Esophagus squamous epithelium (tissue), 5 donors: ENCODE measurements around the gene SERPINI1. TPM values are rescaled to one million over a fixed set of nuclear protein-coding genes. Genes with fewer than 3 reads are reported as not detected.

ENCODE experiments used
- DNase-seq: peaks from one replicate; lab custom pipeline; 2025; lab: John Stamatoyannopoulos, UW
- H3K27ac ChIP-seq, 4 donors: fragments of 200-600 bp; sonication (generic); one replicate each; pipeline ENCODE4 v1.5.1; 2016 to 2019; ENCODE audit warnings: mild to moderate bottlenecking in 1 of 4
- H3K27me3 ChIP-seq, 4 donors: fragments of 200-600 bp; sonication (generic); 1 replicate in 3 of 4; 2 replicates in 1 of 4; pipeline versions ENCODE4 v1.5.1 to v1.6.0; 2017 to 2021; ENCODE audit warnings: antibody characterized with exemption in 1 of 4
- H3K36me3 ChIP-seq, 3 donors: fragments of 200-600 bp; sonication (generic); one replicate each; pipeline ENCODE4 v1.5.1; 2016 to 2019
- H3K4me1 ChIP-seq, 3 donors: fragments of 200-600 bp; sonication (generic); one replicate each; pipeline ENCODE4 v1.5.1; 2017 to 2019
- H3K4me3 ChIP-seq, 4 donors: fragments of 200-600 bp; sonication (generic); 1 replicate in 3 of 4; 2 replicates in 1 of 4; pipeline ENCODE4 v1.5.1; 2016 to 2019; ENCODE audit warnings: mild to moderate bottlenecking in 2 of 4, moderate library complexity in 1 of 4
- H3K9me3 ChIP-seq, 3 donors: fragments of 200-600 bp; sonication (generic); one replicate each; pipeline ENCODE4 v1.5.1; 2016 to 2019
- CTCF ChIP-seq, 6 experiments: fragments of 450-650 bp in 4 of 6; fragments of 200-600 bp in 2 of 6; sonication (generic) in 2 of 6; IDR thresholded peaks; one replicate each; pipeline ENCODE4 v1.5.1; 2016 to 2019; ENCODE audit warnings: antibody characterized with exemption in 6 of 6, mild to moderate bottlenecking in 4 of 6, moderate library complexity in 4 of 6
- POLR2A ChIP-seq, 4 donors: fragments of 450-650 bp; IDR thresholded peaks; one replicate each; pipeline ENCODE4 v1.6.1; 2017; ENCODE audit warnings: antibody characterized with exemption in 4 of 4, mild to moderate bottlenecking in 4 of 4, moderate library complexity in 3 of 4
- WGBS, 2 donors: methylation state at CpG; one replicate each; pipeline ENCODE4 v1.1.5; 2018; 5-methylcytosine and 5-hydroxymethylcytosine counted together
- intact Hi-C: fragments of 100-400 bp; cut with DNase I; formaldehyde crosslinking; loops from one replicate; pipeline ENCODE4 v1.15.0; 2022
- total RNA-seq, 4 donors: library from RNA; depleted of rRNA; stranded (reverse); fragments of >200 nt; gene quantifications; one replicate each; pipeline ENCODE4 v1.1.0, GENCODE V29; 2016
- donor health status: DM: yes; HTN: yes; CAD: no.

SERPINI1 gene
- total RNA-seq, 4 donors from 2014 or later, result 1.1 to 4.4 (median 3.5) TPM

- 38 to 60% methylated on average over 1 of the region's 1 CpG for WGBS, 2 donors
- TF ChIP-seq POLR2A (IDR thresholded peaks at IDR 0.05) (no peak), CTCF (IDR thresholded peaks at IDR 0.05) (no peak)
- DNase-seq, result no peak
- intact Hi-C loops, result no loop called here
- Histone ChIP-seq H3K9me3 (no peaks in the 10 kb centered on the region), H3K27ac (no peak overlapping the region), H3K36me3 (no peaks in the 10 kb centered on the region), H3K4me1 (peaks cover 0 to 15% (median 0%) of the 10 kb centered on the region in 3 donors), H3K4me3 (no peak overlapping the region), H3K27me3 (no peaks in the 10 kb centered on the region)
Observed at GRCh38 chr3:167851171-167851570, 115.7 kb downstream of the SERPINI1 start.

- 86 to 92% methylated on average over 3 of the region's 3 CpGs for WGBS, 2 donors
- Histone ChIP-seq H3K4me3 (no peak overlapping the region), H3K9me3 (no peaks in the 10 kb centered on the region), H3K27ac (no peak overlapping the region), H3K27me3 (no peaks in the 10 kb centered on the region), H3K36me3 (no peaks in the 10 kb centered on the region), H3K4me1 (peaks cover 0 to 15% (median 0%) of the 10 kb centered on the region in 3 donors)
- TF ChIP-seq POLR2A (IDR thresholded peaks at IDR 0.05), result no peak
- TF ChIP-seq CTCF (IDR thresholded peaks at IDR 0.05), result no peak
- DNase-seq, result no peak
- intact Hi-C loops, result no loop called here
Observed at GRCh38 chr3:167851749-167852148, 116.2 kb downstream of the SERPINI1 start.

- DNase-seq, result no peak
- no peak for TF ChIP-seq CTCF (IDR thresholded peaks at IDR 0.05)
- no peak for TF ChIP-seq POLR2A (IDR thresholded peaks at IDR 0.05)
- Histone ChIP-seq H3K9me3 (no peaks in the 10 kb centered on the region), H3K4me1 (peaks cover 0 to 15% (median 0%) of the 10 kb centered on the region in 3 donors), H3K27ac (no peak overlapping the region), H3K4me3 (no peak overlapping the region), H3K27me3 (no peaks in the 10 kb centered on the region), H3K36me3 (no peaks in the 10 kb centered on the region)
- WGBS, 2 donors, result 26 to 38% methylated on average over 2 of the region's 2 CpGs
- intact Hi-C loops, result no loop called here
Observed at GRCh38 chr3:167852216-167852615, 116.7 kb downstream of the SERPINI1 start.

- no peaks in the 10 kb centered on the region for H3K27me3 ChIP-seq
- no peaks in the 10 kb centered on the region for H3K36me3 ChIP-seq
- no peak overlapping the region for H3K4me3 ChIP-seq
- 17 to 56% methylated on average over 1 of the region's 1 CpG for WGBS, 2 donors
- TF ChIP-seq CTCF (IDR thresholded peaks at IDR 0.05) (no peak), POLR2A (IDR thresholded peaks at IDR 0.05) (no peak)
- DNase-seq, result no peak
- H3K4me1 ChIP-seq, result peaks cover 0 to 15% (median 0%) of the 10 kb centered on the region in 3 donors
- H3K27ac ChIP-seq, result no peak overlapping the region
- intact Hi-C loops, result no loop called here
- no peaks in the 10 kb centered on the region for H3K9me3 ChIP-seq
Observed at GRCh38 chr3:167854063-167854462, 118.5 kb downstream of the SERPINI1 start.

GRCh38 chr3:167854846-167855245 is 119.3 kb downstream of the SERPINI1 start:
- H3K4me3 ChIP-seq, result no peak overlapping the region
- TF ChIP-seq CTCF (IDR thresholded peaks at IDR 0.05) (no peak), POLR2A (IDR thresholded peaks at IDR 0.05) (no peak)
- peaks cover 0 to 15% (median 0%) of the 10 kb centered on the region in 3 donors for H3K4me1 ChIP-seq
- no peak overlapping the region for H3K27ac ChIP-seq
- no peaks in the 10 kb centered on the region for H3K36me3 ChIP-seq
- H3K9me3 ChIP-seq, result no peaks in the 10 kb centered on the region
- intact Hi-C loops, result no loop called here
- no peaks in the 10 kb centered on the region for H3K27me3 ChIP-seq
- DNase-seq, result no peak
